ENCODE results near the gene TBC1D8B.

Gene TBC1D8B

GRCh38 chrX:106906361-106906760, 103.9 kb downstream of the TBC1D8B start:
- H3K27ac ChIP-seq (ENCODE audit: extremely low read depth, low read depth, low read length): no peak overlapping the region
- ChIA-PET CTCF (interaction anchor here (0.6 to 1.6 kb wide), 3 partner anchors 12 to 31 kb away, joined by 3 to 6 read pairs (median 3); no protein-coding TSS in a partner anchor), POLR2A (no interaction called here)
- no peak overlapping the region for H3K4me3 ChIP-seq (ENCODE audit: low read depth, low read length)
- no peaks in the 10 kb centered on the region for H3K36me3 ChIP-seq (ENCODE audit: control insufficient read depth in 2 of 2, insufficient read depth in 1 of 2, low read length in 2 of 2)
- H3K9me3 ChIP-seq (ENCODE audit: control insufficient read depth, insufficient read depth, low read depth, low read length): no peaks in the 10 kb centered on the region
- H3K4me1 ChIP-seq (ENCODE audit: control insufficient read depth, insufficient read depth, low read length): no peaks in the 10 kb centered on the region
- TF ChIP-seq ZNF398 (tag by site-specific recombination; IDR thresholded peaks at IDR 0.05) (peak; percentile 55), ZNF223 (tag by site-specific recombination; IDR thresholded peaks at IDR 0.05) (no peak), ZNF26 (tag by site-specific recombination; IDR thresholded peaks at IDR 0.05) (no peak), ZNF701 (tag by site-specific recombination; IDR thresholded peaks at IDR 0.05) (no peak)

- ChIA-PET POLR2A (no interaction called here), CTCF (interaction anchor here (0.8 to 1.3 kb wide), 3 partner anchors 15 to 49 kb away, joined by 3 to 5 read pairs (median 4); no protein-coding TSS in a partner anchor)
- Histone ChIP-seq H3K4me1 (ENCODE audit: control insufficient read depth, insufficient read depth, low read length) (no peaks in the 10 kb centered on the region), H3K9me3 (ENCODE audit: control insufficient read depth, insufficient read depth, low read depth, low read length) (no peaks in the 10 kb centered on the region), H3K36me3 (ENCODE audit: control insufficient read depth in 2 of 2, insufficient read depth in 1 of 2, low read length in 2 of 2) (no peaks in the 10 kb centered on the region), H3K4me3 (ENCODE audit: low read depth, low read length) (no peak overlapping the region), H3K27ac (ENCODE audit: extremely low read depth, low read depth, low read length) (no peak overlapping the region)
- TF ChIP-seq ZNF513 (tag by site-specific recombination; IDR thresholded peaks at IDR 0.05) (no peak), PRDM10 (tag by site-specific recombination; IDR thresholded peaks at IDR 0.05) (no peak), ZNF114 (tag by site-specific recombination; IDR thresholded peaks at IDR 0.05) (no peak), GFI1B (tag by site-specific recombination; IDR thresholded peaks at IDR 0.05) (no peak), ZNF2 (tag by site-specific recombination; IDR thresholded peaks at IDR 0.05) (no peak), ZNF626 (tag by site-specific recombination; IDR thresholded peaks at IDR 0.05) (no peak), ZSCAN16 (tag by site-specific recombination; IDR thresholded peaks at IDR 0.05) (no peak), KLF1 (tag by site-specific recombination; IDR thresholded peaks at IDR 0.05) (no peak), ZBTB48 (tag by site-specific recombination; IDR thresholded peaks at IDR 0.05) (no peak), PRDM1 (tag by site-specific recombination; IDR thresholded peaks at IDR 0.05) (no peak), ZNF792 (tag by site-specific recombination; IDR thresholded peaks at IDR 0.05) (no peak), ZNF501 (tag by site-specific recombination; IDR thresholded peaks at IDR 0.05) (no peak), ZNF768 (tag by site-specific recombination; IDR thresholded peaks at IDR 0.05) (no peak), ZNF571 (tag by site-specific recombination; IDR thresholded peaks at IDR 0.05) (no peak), ZNF560 (tag by site-specific recombination; IDR thresholded peaks at IDR 0.05; ENCODE audit: borderline replicate concordance) (no peak), ZEB2 (tag by site-specific recombination; IDR thresholded peaks at IDR 0.05) (no peak), ZNF488 (tag by site-specific recombination; IDR thresholded peaks at IDR 0.05) (no peak)
Measured at GRCh38 chrX:106912864-106913263, 110.4 kb downstream of the TBC1D8B start.
